GM18520 (cell line): Measurements from ENCODE around the gene SH3GL3.

Experiments
- ATAC-seq: cut with Tn5 transposase; IDR thresholded peaks from one replicate; pipeline ENCODE4 v1.9.1; 2021; ENCODE audit not compliant: unreplicated experiment

Gene SH3GL3

DNA sequence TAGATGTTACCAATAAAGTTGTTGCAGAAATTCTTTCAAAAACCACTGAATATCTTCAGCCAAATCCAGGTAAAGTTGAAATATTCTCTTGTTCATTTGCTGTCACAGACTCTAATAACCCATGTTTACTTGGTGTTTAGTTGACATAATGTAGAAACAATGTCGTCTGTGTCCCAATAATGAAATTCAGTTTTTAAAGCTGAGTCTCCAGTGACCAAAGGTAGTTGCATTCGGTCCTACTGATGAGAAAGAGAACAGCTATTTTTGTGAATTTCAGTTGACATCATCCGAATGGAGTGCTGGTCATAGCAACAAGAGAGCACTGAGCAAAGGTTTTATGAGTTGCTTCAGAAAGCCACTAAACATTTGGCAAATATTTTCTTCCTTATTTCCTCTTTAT, 118.0 kb downstream of the SH3GL3 start:
- ATAC-seq, result no peak

DNA sequence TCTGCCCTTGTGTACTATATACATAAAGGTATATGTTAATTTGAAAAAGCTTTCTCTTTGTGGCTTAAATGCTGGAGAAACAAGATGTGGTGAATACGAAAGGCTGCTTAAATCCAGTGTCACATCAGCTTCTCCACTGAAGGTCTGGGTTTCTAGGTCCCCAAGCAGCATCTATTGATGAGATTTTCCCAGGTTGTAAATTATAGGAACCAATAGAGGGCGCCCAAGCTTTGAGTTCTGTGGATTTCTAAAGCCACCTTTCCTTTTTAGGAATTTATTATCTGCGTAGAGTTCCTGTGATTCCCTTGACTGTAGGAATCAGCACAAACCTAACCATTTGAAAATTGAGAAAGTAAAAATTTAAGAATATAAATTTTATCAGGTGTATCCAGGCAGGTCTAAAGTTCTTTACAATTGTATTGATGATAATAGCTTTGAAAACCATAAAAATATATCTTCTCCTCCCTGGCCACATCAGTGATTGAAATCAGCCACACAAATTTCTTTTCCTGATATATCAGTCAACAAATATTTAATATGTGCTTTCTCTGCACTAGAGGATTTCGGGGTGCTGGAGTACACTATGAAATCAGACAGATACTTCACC, 118.5 kb downstream of the SH3GL3 start:
- ATAC-seq, result no peak

DNA sequence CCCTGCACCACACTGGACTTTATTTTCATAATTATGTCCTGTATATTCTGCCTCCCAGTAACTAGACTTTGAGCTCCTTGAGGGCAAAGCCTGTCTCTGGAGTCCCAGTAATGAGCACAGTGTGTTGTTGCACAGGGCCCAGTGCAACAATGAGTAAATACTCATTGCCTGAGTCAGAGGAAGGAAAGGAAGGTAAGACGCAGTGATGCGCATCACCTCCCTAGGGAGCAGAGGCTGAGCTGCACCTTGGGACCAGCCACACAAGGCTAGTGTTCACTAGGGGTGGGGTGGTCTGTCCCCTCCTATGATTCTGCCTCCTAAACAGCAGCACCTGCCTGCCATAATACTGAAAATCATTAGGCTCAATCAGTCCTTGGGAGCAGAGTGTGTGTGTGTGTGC, 120.2 kb downstream of the SH3GL3 start:
- ATAC-seq, result no peak

DNA sequence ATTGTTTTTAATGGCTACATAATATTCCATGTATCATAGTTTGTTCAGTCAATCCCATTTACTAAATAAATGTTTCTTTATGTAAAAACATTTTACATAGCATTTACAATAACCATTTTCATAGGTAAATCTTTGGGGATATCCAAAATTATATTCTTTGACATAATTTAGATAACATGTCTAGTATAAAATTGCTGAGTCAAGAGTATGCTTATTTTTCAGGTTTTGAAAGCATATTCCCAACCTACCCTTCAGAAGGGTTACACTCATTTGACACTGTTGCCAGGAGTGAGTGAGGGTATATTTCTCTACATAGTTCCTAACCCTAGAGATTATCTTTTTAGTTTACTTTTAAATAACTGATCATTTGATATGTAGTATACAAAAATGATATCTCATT, 122.2 kb downstream of the SH3GL3 start:
- ATAC-seq, result no peak

DNA sequence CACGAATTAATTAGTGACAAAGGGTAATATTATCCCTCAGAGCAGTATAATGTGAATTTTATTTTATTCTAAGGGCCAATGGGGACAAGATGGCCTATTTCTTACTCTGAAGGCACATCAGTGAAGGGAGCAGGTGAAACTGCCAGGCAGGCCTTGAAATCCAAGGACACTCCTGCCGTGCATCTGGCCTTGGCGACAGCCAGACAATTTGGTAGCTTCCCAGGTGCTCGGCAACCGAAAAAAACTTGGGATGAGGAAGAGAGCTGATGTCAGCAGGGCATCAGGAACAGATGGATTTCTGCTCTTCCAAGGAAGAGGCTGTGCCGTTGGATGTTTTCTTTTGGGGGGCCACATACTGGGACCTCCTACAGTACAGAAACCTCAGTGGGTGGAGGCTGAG, 123.6 kb downstream of the SH3GL3 start:
- ATAC-seq, result no peak

DNA sequence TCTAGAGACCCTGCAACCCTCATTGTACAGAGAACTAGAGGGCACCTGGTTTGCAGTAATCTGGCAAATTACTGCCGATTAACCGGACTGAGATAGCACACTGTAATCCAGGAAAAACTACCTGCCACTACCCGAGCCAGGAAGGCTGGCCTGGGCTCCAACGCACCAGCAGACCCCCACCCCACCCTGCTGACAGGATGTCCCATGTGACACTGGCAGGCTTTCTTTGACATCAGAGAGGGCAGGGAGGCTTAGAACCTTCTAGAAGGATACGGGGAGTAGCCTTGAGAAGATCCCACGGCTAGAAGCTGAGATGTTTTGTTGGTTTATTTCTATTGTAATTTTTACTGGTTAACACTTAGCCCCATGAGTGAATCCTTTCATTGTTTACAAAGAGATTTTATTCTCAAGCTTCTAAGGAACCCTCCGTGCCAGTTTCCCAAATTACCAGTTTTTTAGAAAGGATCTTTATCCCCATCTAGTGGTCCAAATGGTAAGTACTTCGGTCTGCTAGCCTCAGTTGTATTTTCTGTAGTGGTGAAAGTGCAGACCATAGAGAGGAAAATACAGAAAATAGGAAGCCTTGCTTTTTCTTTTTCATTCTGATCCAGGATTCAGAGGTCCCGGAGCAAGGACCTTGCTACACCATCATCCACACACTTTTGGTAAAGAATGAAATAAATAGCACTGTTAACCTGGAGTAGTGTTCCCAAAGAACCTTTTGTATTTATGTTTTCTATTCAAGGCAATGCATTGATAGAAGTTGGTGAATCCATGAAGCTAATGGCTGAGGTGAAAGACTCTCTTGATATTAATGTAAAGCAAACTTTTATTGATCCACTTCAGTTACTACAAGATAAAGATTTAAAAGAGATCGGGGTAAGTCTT, 124.9 kb downstream of the SH3GL3 start:
- no peak for ATAC-seq

DNA sequence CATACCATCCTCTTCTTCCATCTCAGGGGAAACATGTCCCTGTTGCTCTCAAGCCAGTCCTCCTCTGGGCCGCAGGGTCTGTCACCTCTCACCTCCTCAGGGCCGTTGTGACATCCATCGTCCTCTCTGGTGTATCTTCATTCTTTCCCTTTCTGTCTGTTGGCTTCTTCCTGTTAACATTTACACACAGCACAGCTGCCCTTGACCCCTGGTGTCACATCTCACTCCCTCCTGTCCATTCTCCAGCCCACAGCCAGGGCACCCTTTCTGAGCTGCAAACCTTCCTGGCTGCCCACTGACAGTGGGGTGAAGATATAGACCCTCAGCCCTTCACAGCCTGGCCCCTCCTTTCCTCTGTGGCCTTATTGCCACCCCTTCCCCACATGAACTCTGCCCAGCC, 127.2 kb downstream of the SH3GL3 start:
- no peak for ATAC-seq

DNA sequence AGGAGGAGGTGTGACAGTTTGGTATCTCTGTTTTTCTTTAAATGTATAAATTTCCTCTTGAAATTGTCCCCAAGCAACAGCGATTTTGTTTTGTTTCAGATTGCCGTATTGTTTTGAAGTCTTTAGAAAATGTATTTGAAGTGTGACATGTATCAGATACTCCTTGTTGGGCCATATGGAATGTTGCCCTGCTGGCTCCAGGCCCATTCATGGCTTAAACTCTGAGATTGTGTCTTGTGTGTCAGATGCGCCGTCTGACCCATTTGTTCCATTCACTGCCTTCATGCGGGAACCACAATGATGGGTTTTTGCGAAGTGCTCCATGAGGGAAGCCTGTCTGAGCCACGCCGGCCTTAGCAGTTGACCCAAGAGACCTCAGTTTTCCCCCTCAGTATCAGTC, 131.6 kb downstream of the SH3GL3 start:
- no peak for ATAC-seq

DNA sequence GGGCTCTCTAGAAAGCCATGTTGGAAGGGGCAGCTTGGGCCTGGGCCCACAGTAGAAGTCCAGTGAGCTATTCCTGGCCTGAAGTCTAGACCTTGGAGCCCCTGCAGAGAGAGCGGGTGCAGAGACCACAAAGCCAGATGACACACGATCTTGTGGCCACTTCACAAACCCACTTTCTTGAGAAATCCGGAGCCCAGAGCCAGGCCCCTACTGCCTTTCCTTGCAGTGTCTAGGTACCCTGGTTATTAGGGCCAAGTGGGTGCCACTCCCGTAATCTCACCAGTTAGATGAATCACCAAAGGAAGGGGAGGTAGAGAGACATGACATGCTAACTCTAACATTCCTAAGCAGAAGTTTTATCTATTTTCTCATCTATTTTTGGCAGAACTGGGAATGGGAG, 134.2 kb downstream of the SH3GL3 start:
- ATAC-seq, result no peak

DNA sequence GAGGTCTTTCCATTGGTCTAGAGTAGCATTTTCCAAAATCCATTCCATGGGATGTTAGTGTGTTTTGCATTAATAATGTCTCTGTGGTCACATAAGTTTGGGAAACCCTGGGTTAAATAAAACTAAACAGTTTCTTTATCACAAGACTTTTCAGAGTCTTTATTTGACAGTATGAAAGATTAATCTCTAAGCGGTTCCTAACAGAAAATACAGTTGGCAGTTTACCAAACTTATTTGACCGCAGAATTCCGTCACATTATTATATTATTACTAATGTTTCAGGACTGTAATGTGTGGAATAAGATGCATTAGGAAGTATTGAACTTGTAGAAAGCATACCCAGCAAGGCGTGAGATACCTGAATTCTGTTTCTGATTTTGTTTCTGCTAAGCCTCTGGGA, 135.2 kb downstream of the SH3GL3 start:
- no peak for ATAC-seq

DNA sequence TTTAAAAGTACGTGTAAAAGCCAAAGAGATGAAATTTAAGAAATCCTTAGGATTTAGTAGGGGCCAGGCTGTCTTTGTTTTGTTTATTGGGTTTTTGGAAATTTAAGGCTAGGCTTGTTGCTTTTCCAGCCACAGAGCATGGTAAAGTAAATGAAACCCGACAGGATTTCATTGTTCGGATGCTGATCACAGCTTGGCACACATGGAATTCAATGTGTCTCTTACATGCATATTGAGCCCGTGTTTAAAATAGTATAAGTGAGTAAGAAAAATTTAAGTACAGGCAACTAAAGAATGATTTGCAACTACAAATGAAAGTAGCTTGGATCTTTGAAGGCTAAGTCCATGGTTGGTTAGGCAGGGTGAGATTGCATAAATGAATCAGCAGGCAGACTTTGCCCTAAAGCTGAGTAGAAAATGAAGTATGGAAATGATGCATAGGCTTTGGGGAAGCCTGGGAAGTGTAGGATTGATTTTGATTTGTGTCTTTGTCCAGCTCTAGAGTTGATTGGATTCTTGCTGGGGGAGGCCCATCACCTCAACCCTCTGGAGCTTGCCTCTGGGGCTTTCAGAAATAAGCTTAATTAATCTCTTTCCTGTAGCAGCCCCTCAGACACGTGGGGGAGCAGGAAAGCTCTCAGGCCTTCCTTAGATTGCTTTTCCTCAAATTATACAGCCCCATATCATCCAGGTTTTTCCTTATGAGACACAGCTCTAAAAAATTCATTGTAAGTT, 138.6 kb downstream of the SH3GL3 start:
- ATAC-seq, result no peak

DNA sequence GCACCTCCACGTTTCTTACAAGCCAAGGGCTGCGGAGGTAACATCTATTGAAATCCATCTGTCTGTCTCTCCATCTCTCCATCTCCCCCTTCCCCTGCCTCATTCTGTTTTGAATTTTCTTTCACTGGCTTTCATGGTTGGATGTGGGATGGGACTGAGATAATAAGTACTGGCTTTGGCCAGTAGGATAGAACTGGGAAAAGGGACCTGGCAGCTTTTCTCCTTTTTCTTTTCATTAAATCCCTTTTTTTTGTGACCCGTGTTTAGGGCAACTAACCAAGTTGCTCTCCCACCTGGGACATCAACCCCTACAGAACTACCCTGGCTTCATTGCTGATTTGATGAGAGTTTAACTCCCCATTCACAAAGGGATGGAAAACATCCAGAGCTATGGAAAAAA, 139.9 kb downstream of the SH3GL3 start:
- ATAC-seq, result no peak

DNA sequence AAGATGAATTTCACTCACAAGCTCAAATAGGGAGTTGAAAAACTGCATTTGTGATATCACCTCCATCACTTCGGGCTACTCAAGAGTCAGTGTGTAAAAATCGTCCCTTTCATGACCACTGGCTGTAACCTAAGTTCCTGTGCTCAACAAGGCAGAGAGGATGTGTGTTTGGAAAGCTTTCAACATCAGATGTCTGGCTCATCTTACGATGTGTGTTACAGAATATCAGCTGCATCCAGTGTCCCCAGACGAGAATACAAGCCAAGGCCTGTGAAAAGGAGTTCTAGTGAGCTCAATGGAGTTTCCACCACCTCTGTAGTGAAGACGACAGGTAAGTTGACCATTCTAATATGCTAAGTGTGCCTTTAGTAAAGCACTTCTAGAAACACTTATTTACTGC, 141.3 kb downstream of the SH3GL3 start:
- ATAC-seq, result no peak

DNA sequence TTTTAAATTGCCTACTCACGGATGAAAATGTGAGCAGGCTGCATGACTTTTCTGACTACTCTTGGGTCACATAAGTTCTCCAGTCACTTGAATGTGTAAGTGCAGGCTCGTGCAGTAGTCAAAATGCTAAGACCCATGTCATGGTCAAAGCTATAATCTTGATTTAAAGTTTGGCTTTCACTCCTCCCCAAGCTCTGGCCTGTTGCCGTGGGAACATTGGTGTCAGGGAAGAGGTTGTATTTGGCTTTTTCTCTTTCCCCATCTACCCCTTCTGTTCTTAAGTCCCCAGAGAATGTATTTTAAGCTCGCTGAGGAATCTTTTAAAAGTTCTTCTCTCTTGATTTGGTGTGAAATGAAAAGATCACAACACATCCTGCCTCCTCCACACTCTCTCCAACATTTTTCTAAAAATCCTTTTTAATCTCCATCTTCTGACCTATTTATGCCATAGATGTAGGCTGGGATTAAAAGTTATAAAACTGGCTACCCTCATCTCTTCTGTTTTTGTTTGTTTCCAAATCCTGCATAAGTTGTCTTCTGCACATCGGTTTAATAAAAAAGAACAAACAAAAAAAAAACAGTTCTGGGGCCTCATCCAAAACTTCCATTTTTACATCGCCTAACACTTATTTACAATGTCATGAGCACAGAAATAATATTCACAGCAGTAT, 145.4 kb downstream of the SH3GL3 start:
- no peak for ATAC-seq

DNA sequence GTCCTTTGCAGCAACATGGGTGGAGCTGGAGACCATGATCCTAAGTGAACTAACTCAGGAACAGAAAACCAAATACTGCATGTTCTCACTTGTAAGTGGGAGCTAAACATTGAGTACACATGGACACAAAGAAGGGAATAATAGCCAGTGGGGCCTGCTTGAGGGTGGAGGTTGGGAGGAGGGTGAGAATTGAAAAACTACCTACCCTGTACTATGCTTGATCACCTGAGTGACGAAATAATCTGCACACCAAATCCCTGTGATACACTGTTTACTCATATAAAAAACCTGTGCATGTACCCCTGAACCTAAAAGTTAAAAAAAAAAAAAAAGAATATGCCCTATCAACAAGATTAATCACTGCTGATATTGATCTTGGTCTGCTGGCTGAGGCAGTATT, 148.1 kb downstream of the SH3GL3 start:
- no peak for ATAC-seq

DNA sequence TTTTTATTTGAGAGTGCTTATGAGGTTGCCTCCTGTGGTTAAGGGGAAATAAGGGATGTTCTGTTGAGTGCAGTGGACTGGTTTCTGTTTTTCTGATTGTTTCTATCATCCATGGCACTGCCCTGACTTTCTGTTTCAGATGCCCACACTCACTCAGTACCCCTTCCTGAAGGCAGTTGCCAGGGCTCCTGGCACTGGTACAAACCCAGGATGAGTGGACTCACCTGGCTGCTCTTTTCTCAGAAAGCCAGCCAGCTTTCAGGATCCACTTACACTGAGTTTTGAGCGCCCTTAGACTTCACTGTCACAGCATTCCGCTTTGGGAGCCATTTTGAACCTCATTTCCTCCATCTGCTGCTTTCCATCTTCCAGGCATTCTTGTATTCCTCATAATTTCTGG, 150.9 kb downstream of the SH3GL3 start:
- no peak for ATAC-seq

DNA sequence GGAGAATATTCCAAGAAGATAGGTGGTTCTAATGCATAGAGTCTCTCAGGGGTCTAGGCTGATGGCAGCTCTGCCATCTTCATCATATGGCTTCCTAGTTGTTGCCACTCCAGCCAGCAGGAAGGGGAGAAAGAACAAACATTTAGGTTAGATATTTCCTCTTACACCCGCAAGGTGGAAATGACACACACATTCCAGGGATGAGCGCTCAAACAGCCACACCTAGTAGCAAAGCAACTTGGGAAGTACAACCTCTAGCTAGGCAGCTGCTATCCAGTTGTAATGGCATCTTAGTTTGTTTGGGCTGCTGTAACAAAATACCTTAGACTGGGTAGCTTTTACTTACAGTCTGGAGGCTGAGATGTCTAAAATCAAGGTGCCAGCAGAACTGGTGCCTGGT, 154.9 kb downstream of the SH3GL3 start:
- ATAC-seq, result no peak

DNA sequence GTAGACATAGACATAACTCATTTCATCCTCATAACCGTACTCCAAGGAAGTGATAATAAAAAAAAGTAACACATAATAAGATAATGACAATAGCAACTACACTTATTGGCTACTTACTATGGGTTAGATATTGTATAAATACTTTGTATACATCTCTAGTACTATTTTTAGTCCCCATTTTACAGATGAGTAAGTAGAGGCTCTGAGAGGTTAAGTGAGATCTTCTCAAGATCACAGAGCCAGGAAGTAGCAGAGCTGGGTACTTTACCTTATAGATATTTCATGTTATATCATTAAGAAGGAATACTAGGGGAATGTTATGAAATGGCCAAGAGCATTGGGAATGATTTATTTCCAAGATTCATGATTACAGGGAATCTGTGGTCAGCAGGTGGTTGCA, 157.4 kb downstream of the SH3GL3 start:
- no peak for ATAC-seq

DNA sequence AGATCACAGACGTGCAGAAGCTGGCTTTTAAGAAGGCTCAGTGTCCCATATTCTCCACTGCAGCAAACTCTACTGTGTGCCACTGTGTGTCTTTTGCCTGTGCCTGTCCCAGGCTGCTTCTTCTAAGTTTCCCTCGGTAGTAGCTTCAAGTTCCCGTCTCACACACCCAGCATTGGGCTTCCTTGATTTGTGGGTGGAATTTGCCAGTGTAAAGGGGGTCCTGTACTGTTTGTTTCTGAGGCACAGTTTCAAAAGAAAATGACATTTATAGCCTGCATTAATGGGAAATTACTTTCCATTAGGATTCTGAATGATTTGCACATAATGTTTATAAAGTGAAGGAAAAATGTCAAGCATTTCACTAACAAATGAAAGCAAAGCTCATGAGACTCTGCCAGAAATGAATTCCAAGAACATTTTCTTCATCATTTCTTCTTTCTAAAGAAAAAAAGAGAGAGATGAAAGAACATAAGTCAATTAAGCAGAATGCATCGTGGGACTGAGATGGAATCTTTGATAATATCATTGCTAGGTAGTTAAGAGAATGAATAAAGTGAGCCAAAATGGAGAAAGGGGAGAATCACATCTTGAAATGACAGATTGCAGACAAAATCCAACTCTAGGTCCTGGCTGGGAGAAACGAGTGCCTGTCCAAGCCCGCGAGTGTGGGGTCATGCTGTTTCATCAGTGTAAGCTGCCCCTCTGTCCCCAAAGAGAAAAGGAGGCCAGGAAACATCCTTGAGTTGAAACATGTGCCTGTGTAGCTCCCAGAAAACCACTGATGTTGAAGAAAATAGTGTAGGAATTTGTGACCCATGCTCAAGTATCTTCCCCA, 158.2 kb downstream of the SH3GL3 start:
- no peak for ATAC-seq

DNA sequence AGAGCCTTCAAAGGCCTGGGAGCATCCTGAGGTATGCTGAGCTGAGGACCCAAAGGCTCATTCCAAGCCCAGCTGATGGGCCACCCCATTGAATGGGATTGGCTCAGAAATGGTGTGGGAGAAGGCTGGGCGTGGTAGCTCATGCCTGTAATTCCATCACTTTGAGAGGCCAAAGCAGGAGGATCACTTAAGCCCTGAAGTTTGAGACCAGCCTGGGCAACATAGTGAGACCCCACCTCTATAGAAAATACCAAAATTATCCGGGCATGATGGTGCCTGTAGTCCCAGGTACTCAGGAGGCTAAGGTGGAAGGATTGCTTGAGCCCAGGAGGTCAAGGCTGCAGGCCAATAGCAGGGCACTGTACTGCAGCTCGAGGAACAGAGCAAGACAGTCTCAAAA, 163.0 kb downstream of the SH3GL3 start:
- ATAC-seq, result no peak
